ENCODE results near the gene SCN4B. TPM values are rescaled to one million over a fixed set of nuclear protein-coding genes. Genes with fewer than 3 reads are reported as not detected.
A peak's percentile ranks its signal among the peaks of the same experiment; 100 is the strongest.

Gene SCN4B
- total RNA-seq, 1 experiment from 2014 or later = not detected

- CTCF ChIA-PET = no interaction called here
- peak overlapping the region; percentile 81 for H3K4me3 Mint-ChIP-seq (ENCODE audit: low read depth, unreplicated experiment)
- no peak for TF ChIP-seq CTCF (IDR thresholded peaks at IDR 0.05; ENCODE audit: unreplicated experiment)
- intact Hi-C loops (cut with micrococcal nuclease; ENCODE audit: unreplicated experiment) = no loop called here
- peaks cover 12% of the 10 kb centered on the region for H3K36me3 Mint-ChIP-seq (ENCODE audit: insufficient read depth, unreplicated experiment)
- no peak overlapping the region for H3K27ac Mint-ChIP-seq (ENCODE audit: unreplicated experiment)
- H3K9me3 Mint-ChIP-seq (ENCODE audit: low read depth, unreplicated experiment) = no peaks in the 10 kb centered on the region
- H3K27me3 Mint-ChIP-seq (ENCODE audit: unreplicated experiment) = peaks cover 60% of the 10 kb centered on the region
- DNase-seq = no peak
- BruUV-seq (replicated peaks) = no TSS peak
- H3K4me1 Mint-ChIP-seq (ENCODE audit: low read depth, unreplicated experiment) = peaks cover 9% of the 10 kb centered on the region
Observed at GRCh38 chr11:118146554-118146953, 6.1 kb downstream of the SCN4B start.

GRCh38 chr11:118145285-118146227, 7.1 kb downstream of the SCN4B start:
- Mint-ChIP-seq H3K4me1 (ENCODE audit: low read depth, unreplicated experiment) (peaks cover 9% of the 10 kb centered on the region), H3K36me3 (ENCODE audit: insufficient read depth, unreplicated experiment) (peaks cover 12% of the 10 kb centered on the region), H3K27ac (ENCODE audit: unreplicated experiment) (no peak overlapping the region), H3K9me3 (ENCODE audit: low read depth, unreplicated experiment) (no peaks in the 10 kb centered on the region), H3K27me3 (ENCODE audit: unreplicated experiment) (peaks cover 61% of the 10 kb centered on the region), H3K4me3 (ENCODE audit: low read depth, unreplicated experiment) (peak overlapping the region; percentile 81)
- peak; percentile 91 for DNase-seq
- CTCF ChIA-PET = no interaction called here
- TF ChIP-seq CTCF (IDR thresholded peaks at IDR 0.05; ENCODE audit: unreplicated experiment) = peak; percentile 73
- intact Hi-C loops (cut with micrococcal nuclease; ENCODE audit: unreplicated experiment) = loop anchor here (1.0 kb wide), 2 partner anchors 26 to 146 kb away; no protein-coding TSS in a partner anchor
- no TSS peak for BruUV-seq (replicated peaks)

DNA sequence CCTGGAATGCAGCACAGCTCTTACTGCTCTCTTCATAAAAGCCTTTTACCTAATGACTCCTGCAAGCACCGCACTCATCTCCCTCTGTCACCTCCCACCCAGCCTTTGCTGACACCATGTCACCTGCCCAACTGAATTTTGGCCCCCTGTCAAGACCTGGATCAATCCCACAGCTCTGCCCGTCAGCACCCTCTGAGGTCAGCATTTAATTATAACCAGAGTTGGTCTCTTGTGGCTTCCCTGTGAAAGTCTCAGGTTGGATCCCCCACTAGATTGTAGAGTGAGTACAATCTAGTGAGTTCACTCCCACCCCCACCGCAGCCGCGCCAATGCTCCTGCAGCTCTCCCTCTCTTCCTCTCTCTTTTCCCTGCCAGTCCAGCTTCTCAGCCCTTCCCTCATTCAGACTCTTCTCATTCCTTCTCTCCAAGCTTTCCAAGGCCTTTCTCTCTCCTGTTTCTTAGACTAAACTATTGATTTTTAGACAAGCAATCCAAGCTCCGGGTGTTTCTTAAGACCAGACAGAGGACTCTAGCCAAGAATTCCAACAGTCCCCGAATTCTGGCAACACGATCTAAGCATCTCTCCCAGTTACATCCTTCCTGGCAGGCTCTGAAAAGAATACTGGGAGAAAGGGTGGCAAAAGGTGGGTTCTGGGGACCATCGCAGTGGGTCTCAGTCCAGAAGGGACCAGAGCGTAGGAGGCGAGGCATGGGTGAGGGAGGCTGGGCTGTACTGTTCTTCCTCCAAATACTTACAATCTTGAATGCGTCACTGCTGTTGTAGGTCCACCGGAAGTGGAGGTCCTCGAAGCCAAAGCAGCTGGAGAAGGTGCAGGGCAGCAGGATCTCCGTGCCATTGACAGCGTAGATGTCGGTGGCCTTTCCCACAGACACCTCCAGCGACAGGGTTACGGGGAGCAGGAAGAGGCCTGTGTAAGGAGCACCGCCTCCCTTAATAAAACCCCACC, 8.0 kb downstream of the SCN4B start:
- Mint-ChIP-seq H3K27me3 (ENCODE audit: unreplicated experiment) (peaks cover 61% of the 10 kb centered on the region), H3K4me1 (ENCODE audit: low read depth, unreplicated experiment) (peaks cover 9% of the 10 kb centered on the region), H3K9me3 (ENCODE audit: low read depth, unreplicated experiment) (no peaks in the 10 kb centered on the region), H3K36me3 (ENCODE audit: insufficient read depth, unreplicated experiment) (peaks cover 12% of the 10 kb centered on the region), H3K27ac (ENCODE audit: unreplicated experiment) (no peak overlapping the region), H3K4me3 (ENCODE audit: low read depth, unreplicated experiment) (no peak overlapping the region)
- no peak for DNase-seq
- CTCF ChIA-PET = no interaction called here
- no TSS peak for BruUV-seq (replicated peaks)
- intact Hi-C loops (cut with micrococcal nuclease; ENCODE audit: unreplicated experiment) = loop anchor here (1.0 kb wide), 2 partner anchors 27 to 147 kb away; no protein-coding TSS in a partner anchor
- no peak for TF ChIP-seq CTCF (IDR thresholded peaks at IDR 0.05; ENCODE audit: unreplicated experiment)

DNA sequence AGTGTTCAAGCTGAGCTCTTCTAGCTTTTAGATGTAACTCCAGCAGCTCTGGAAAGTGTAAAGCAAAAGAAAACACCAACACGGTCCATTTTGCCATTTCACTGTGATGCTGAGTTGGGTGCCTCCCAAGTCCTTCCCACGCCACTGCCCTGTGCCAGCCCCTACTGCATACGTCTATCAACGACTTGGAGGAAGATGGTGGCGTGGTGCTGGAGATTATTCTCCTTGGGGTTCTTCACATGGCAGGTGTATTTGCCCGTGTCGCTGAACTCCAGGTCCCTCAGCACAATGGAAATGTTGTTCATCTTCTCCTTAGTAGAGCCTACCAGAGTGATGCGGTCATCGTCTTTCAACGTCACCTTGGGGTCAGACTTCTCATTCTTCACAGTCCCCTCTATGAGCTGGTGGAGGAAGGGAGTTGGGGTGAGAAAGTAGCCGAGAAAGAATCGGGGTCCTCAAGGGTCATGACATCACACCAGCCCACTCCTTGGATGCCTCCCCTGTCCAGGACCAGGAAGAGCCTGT, 8.9 kb downstream of the SCN4B start:
- intact Hi-C loops (cut with micrococcal nuclease; ENCODE audit: unreplicated experiment) = no loop called here

More for the DNA sequence above, 8.9 kb downstream of the SCN4B start:
- BruUV-seq (replicated peaks) = no TSS peak
- no peak overlapping the region for H3K4me3 Mint-ChIP-seq (ENCODE audit: low read depth, unreplicated experiment)
- TF ChIP-seq CTCF (IDR thresholded peaks at IDR 0.05; ENCODE audit: unreplicated experiment) = no peak
- no peaks in the 10 kb centered on the region for H3K9me3 Mint-ChIP-seq (ENCODE audit: low read depth, unreplicated experiment)
- no peak for DNase-seq
- no peak overlapping the region for H3K27ac Mint-ChIP-seq (ENCODE audit: unreplicated experiment)
- CTCF ChIA-PET = no interaction called here
- peaks cover 12% of the 10 kb centered on the region for H3K36me3 Mint-ChIP-seq (ENCODE audit: insufficient read depth, unreplicated experiment)
- H3K27me3 Mint-ChIP-seq (ENCODE audit: unreplicated experiment) = peaks cover 65% of the 10 kb centered on the region
- peaks cover 9% of the 10 kb centered on the region for H3K4me1 Mint-ChIP-seq (ENCODE audit: low read depth, unreplicated experiment)

All from Calu3 (cell line).